Measurements from ENCODE around the gene RAB8A. TPM values are rescaled to one million over a fixed set of nuclear protein-coding genes. Genes with fewer than 3 reads are reported as not detected.

The RAB8A gene
- total RNA-seq, 1 experiment from 2014 or later, result 103 TPM

- H3K27me3 Mint-ChIP-seq (ENCODE audit: low read depth), result no peaks in the 10 kb centered on the region
- Histone ChIP-seq H2BK12ac (ENCODE audit: insufficient read length, low read depth, low read length) (no peak overlapping the region), H3K27me3 (ENCODE audit: insufficient read depth, low read length) (no peaks in the 10 kb centered on the region), H4K8ac (replicated peaks; ENCODE audit: insufficient read length, low read depth, low read length) (no peak overlapping the region), H2BK5ac (ENCODE audit: insufficient read length, low read length) (no peak overlapping the region), H4K20me1 (ENCODE audit: control insufficient read depth, insufficient read depth, insufficient read length) (no peaks in the 10 kb centered on the region), H2BK20ac (ENCODE audit: low read depth, low read length, poor library complexity, severe bottlenecking) (no peak overlapping the region), H3K23ac (ENCODE audit: insufficient read length, low read depth, low read length) (no peak overlapping the region), H3K23me2 (ENCODE audit: insufficient read length, low read depth, low read length, poor library complexity, severe bottlenecking) (peaks cover under 1% of the 10 kb centered on the region), H3K18ac (ENCODE audit: insufficient read length, low read depth, low read length) (no peak overlapping the region), H2AK5ac (ENCODE audit: insufficient read length, low read length) (no peak overlapping the region), H3K79me2 (ENCODE audit: insufficient read depth, low read length) (peaks cover 11% of the 10 kb centered on the region; the same call in 1 of the 2 replicates), H3K79me1 (ENCODE audit: insufficient read depth, low read depth, low read length, poor library complexity, severe bottlenecking) (peaks cover 7% of the 10 kb centered on the region), H4K91ac (ENCODE audit: insufficient read length, low read depth, low read length) (no peak overlapping the region), H3K9ac (ENCODE audit: extremely low read depth, insufficient read length, low read length) (no peak overlapping the region), H3K14ac (ENCODE audit: insufficient read depth, low read length) (no peak overlapping the region), H3K56ac (ENCODE audit: insufficient read length, low read depth, low read length) (no peak overlapping the region), H3K9me3 (ENCODE audit: control insufficient read depth, low read depth, low read length) (no peaks in the 10 kb centered on the region), H3K4me2 (ENCODE audit: insufficient read depth, insufficient read length, low read length) (no peak overlapping the region), H3K4ac (ENCODE audit: low read depth, low read length) (no peak overlapping the region), H2BK15ac (ENCODE audit: low read depth, low read length) (no peak overlapping the region), H2AFZ (ENCODE audit: low read length) (no peak overlapping the region), H2BK120ac (ENCODE audit: low read depth, low read length, poor library complexity, severe bottlenecking) (no peak overlapping the region), H4K5ac (ENCODE audit: insufficient read length, low read depth, low read length) (no peak overlapping the region), H3K4me1 (ENCODE audit: insufficient read depth, low read length) (no peaks in the 10 kb centered on the region), H3T11ph (ENCODE audit: low read length) (no peak overlapping the region), H3K27ac (ENCODE audit: insufficient read length, low read depth, low read length) (no peak overlapping the region)
- 0 out of 5 replicates have a peak overlapping the region, but pooled peaks of 1 of the 2 experiments have one; percentile 53 for H3K4me3 Mint-ChIP-seq
- DNase-seq, result peak; percentile 51
- peaks cover 24 to 64% (median 50%) of the 10 kb centered on the region in 3 experiments; a peak in 6 of 7 replicates for H3K36me3 Mint-ChIP-seq (ENCODE audit: insufficient read depth in 1 of 3, low read depth in 3 of 3)
- peak overlapping the region in 1 of 3 experiments; percentile 20; a peak in 1 of 7 replicates for H3K27ac Mint-ChIP-seq
- TF ChIP-seq CTCF (conservative IDR thresholded peaks at IDR 0.05), result peak; percentile 37; the same call in 1 of the 3 replicates
- H3K9me3 Mint-ChIP-seq, result no peaks in the 10 kb centered on the region
- H3K4me1 Mint-ChIP-seq, result peaks cover 2 to 4% of the 10 kb centered on the region in 2 experiments
- WGBS (ENCODE audit: extremely low coverage, insufficient read length, low lambda C conversion rate), result no CpG with 5 or more reads among the region's 11 CpGs
Measured at GRCh38 chr19:16117594-16118033, 5.9 kb downstream of the RAB8A start.

Measured in H9 (cell line).